HG02870 (cell line): ENCODE measurements around the gene GAD1.

Source experiments
- ATAC-seq: cut with Tn5 transposase; IDR thresholded peaks from one replicate; pipeline ENCODE4 v1.9.1; 2021; ENCODE audit warnings: mild to moderate bottlenecking, moderate library complexity; ENCODE audit not compliant: unreplicated experiment

The GAD1 gene

GRCh38 chr2:170816504-170817092 lies at the start of gene GAD1:
GAD1 (plus strand) TSS chr2:170816887; CDS start chr2:170818592, 1,705 bp downstream.
- no peak for ATAC-seq

GRCh38 chr2:170770008-170770605 lies 46.6 kb upstream of the GAD1 start, which contains the start of gene ERICH2:
ERICH2 (plus strand) TSS chr2:170770378; CDS start chr2:170770682, 304 bp downstream.
- peak; percentile 57 for ATAC-seq

GRCh38 chr2:170770606-170771420 lies 45.9 kb upstream of the GAD1 start:
- peak; percentile 74 for ATAC-seq

- ATAC-seq: no peak
These were observed 45.2 kb upstream of the GAD1 start for GRCh38 chr2:170771421-170771937.

- ATAC-seq: no peak
These were observed 44.4 kb upstream of the GAD1 start for GRCh38 chr2:170772295-170772694.

GRCh38 chr2:170774074-170774473 lies 42.6 kb upstream of the GAD1 start:
- no peak for ATAC-seq

- no peak for ATAC-seq
These were observed 37.8 kb upstream of the GAD1 start for GRCh38 chr2:170778900-170779299.

- ATAC-seq: no peak
These were observed 37.4 kb upstream of the GAD1 start for GRCh38 chr2:170779304-170779703.

GRCh38 chr2:170782673-170783072 lies 34.0 kb upstream of the GAD1 start:
- ATAC-seq: no peak

- ATAC-seq: no peak
These were observed 33.1 kb upstream of the GAD1 start for GRCh38 chr2:170783549-170783948.

GRCh38 chr2:170798996-170799395 lies 17.7 kb upstream of the GAD1 start:
- no peak for ATAC-seq

GRCh38 chr2:170806548-170806947 lies 10.1 kb upstream of the GAD1 start:
- ATAC-seq: no peak

GRCh38 chr2:170812710-170813600 lies 3.7 kb upstream of the GAD1 start:
- ATAC-seq: no peak

GRCh38 chr2:170813611-170814532 lies 2.8 kb upstream of the GAD1 start:
- ATAC-seq: no peak

- ATAC-seq: no peak
These were observed 2.0 kb upstream of the GAD1 start for GRCh38 chr2:170814533-170815230.

GRCh38 chr2:170815311-170815710 lies 1.4 kb upstream of the GAD1 start:
- ATAC-seq: no peak

GRCh38 chr2:170815746-170816503 lies 762 bp upstream of the GAD1 start:
- no peak for ATAC-seq
